ENCODE measurements around the gene ACIN1. TPM values are rescaled to one million over a fixed set of nuclear protein-coding genes. Genes with fewer than 3 reads are reported as not detected.

The ACIN1 gene
- total RNA-seq, 3 donors from 2014 or later (not counting 1 experiment from before 2014, with no cell fraction given), result 321 to 395 (median 347) TPM

- ATAC-seq, result no peak
- TF ChIP-seq CTCF (IDR thresholded peaks at IDR 0.05), result no peak
- Mint-ChIP-seq H3K9me3 (no peaks in the 10 kb centered on the region), H3K27me3 (ENCODE audit: low read depth in 2 of 2) (peaks cover 0 to 6% of the 10 kb centered on the region in 2 donors), H3K4me3 (no peak overlapping the region), H3K4me1 (peaks cover 0 to 5% of the 10 kb centered on the region in 2 donors), H3K36me3 (no peaks in the 10 kb centered on the region), H3K27ac (no peak overlapping the region)
- Histone ChIP-seq H3K4me3 (ENCODE audit: low read length) (no peak overlapping the region), H3K36me3 (ENCODE audit: control insufficient read depth, insufficient read depth, low read length) (no peaks in the 10 kb centered on the region), H3K9me3 (ENCODE audit: control insufficient read depth, insufficient read depth, low read length) (no peaks in the 10 kb centered on the region), H3K4me1 (ENCODE audit: control insufficient read depth, insufficient read depth, low read length) (no peaks in the 10 kb centered on the region), H3K27ac (ENCODE audit: low read length) (no peak overlapping the region), H3K27me3 (ENCODE audit: control insufficient read depth, insufficient read depth, low read length) (no peaks in the 10 kb centered on the region)
- intact Hi-C loops (cut with micrococcal nuclease), result no loop called here
- WGBS (ENCODE audit: insufficient coverage), result 93% methylated on average over 8 of the region's 8 CpGs
- DNase-seq, result no peak
Observed at GRCh38 chr14:23044840-23045239, 50.1 kb downstream of the ACIN1 start.

DNA sequence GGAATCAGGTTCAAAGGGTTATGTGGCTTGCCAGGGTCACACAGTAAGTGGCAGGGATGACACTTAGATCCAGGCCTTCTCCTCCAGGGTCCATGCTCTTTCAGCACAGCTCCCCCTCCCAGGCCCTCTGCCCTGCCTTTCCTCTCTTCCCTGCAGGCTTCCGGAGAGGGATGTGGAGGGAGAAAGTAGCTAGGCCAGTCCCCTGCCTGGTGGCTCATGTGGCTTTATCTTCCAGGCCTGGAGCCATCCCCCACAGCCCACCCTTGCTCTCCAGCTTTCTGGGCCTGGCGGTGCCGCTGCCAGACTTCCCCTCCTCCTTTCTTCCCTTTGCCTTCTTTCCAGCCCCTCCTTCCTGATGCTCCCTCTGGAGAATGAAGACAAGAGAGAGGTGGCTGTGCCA, 51.2 kb downstream of the ACIN1 start:
- Histone ChIP-seq H3K27me3 (ENCODE audit: control insufficient read depth, insufficient read depth, low read length) (no peaks in the 10 kb centered on the region), H3K36me3 (ENCODE audit: control insufficient read depth, insufficient read depth, low read length) (no peaks in the 10 kb centered on the region), H3K4me1 (ENCODE audit: control insufficient read depth, insufficient read depth, low read length) (no peaks in the 10 kb centered on the region), H3K27ac (ENCODE audit: low read length) (no peak overlapping the region), H3K4me3 (ENCODE audit: low read length) (no peak overlapping the region), H3K9me3 (ENCODE audit: control insufficient read depth, insufficient read depth, low read length) (no peaks in the 10 kb centered on the region)
- Mint-ChIP-seq H3K4me1 (peaks cover 0 to 5% of the 10 kb centered on the region in 2 donors), H3K4me3 (no peak overlapping the region), H3K36me3 (no peaks in the 10 kb centered on the region), H3K27ac (no peak overlapping the region), H3K9me3 (no peaks in the 10 kb centered on the region), H3K27me3 (ENCODE audit: low read depth in 2 of 2) (peaks cover 0 to 6% of the 10 kb centered on the region in 2 donors)
- TF ChIP-seq CTCF (IDR thresholded peaks at IDR 0.05), result no peak
- ATAC-seq, result no peak
- intact Hi-C loops (cut with micrococcal nuclease), result no loop called here
- no peak for DNase-seq
- WGBS (ENCODE audit: insufficient coverage), result 100% methylated on average over 3 of the region's 3 CpGs

- Histone ChIP-seq H3K36me3 (ENCODE audit: control insufficient read depth, insufficient read depth, low read length) (no peaks in the 10 kb centered on the region), H3K4me1 (ENCODE audit: control insufficient read depth, insufficient read depth, low read length) (no peaks in the 10 kb centered on the region), H3K27ac (ENCODE audit: low read length) (no peak overlapping the region), H3K27me3 (ENCODE audit: control insufficient read depth, insufficient read depth, low read length) (no peaks in the 10 kb centered on the region), H3K4me3 (ENCODE audit: low read length) (no peak overlapping the region), H3K9me3 (ENCODE audit: control insufficient read depth, insufficient read depth, low read length) (no peaks in the 10 kb centered on the region)
- Mint-ChIP-seq H3K4me1 (peaks cover 0 to 5% of the 10 kb centered on the region in 2 donors), H3K4me3 (no peak overlapping the region), H3K27ac (no peak overlapping the region), H3K27me3 (ENCODE audit: low read depth in 2 of 2) (peaks cover 0 to 6% of the 10 kb centered on the region in 2 donors), H3K9me3 (no peaks in the 10 kb centered on the region), H3K36me3 (no peaks in the 10 kb centered on the region)
- intact Hi-C loops (cut with micrococcal nuclease), result no loop called here
- TF ChIP-seq CTCF (IDR thresholded peaks at IDR 0.05), result no peak
- WGBS (ENCODE audit: insufficient coverage), result 90% methylated on average over 6 of the region's 6 CpGs
- peak in 1 of 3 donors; percentile 4 for ATAC-seq
- no peak for DNase-seq
Observed at GRCh38 chr14:23043145-23043544, 51.8 kb downstream of the ACIN1 start.
